SK-N-SH (cell line): Measurements from ENCODE around the gene RPL22. TPM values are rescaled to one million over a fixed set of nuclear protein-coding genes. Genes with fewer than 3 reads are reported as not detected.

Source experiments
- CTCF ChIA-PET: fragments of 300-600, 350-600 bp; formaldehyde crosslinking; extraction: SDS; loops from one replicate; lab custom pipeline; 2021; lab: Yijun Ruan, JAX
- POLR2A ChIA-PET: fragments of 350-600 bp; sonication (Branson Sonifier 250); formaldehyde crosslinking; extraction: SDS; loops from one replicate; lab custom pipeline; 2020; ENCODE audit warnings: antibody characterized with exemption, inconsistent platforms; lab: Yijun Ruan, JAX
- DNase-seq: peaks from one replicate; pipeline ENCODE4 v3.0.0; 2012
- H2AFZ ChIP-seq: fragments of 200-600 bp; sonication (generic); 2 replicates; pipeline ENCODE4 v1.8.1; 2016; ENCODE audit warnings: antibody characterized with exemption, mild to moderate bottlenecking, low read depth
- H3F3A ChIP-seq: fragments of 200-600 bp; sonication (generic); replicated peaks from 2 replicates; pipeline ENCODE3; 2016; ENCODE audit warnings: antibody characterized with exemption, mild to moderate bottlenecking; ENCODE audit not compliant: insufficient read depth
- H3K27ac ChIP-seq, 2 experiments: fragments of 200-500 bp in 1 of 2; fragments of 200-600 bp in 1 of 2; sonication (Bioruptor generic) in 1 of 2; sonication (generic), shearing (Covaris generic) in 1 of 2; 2 replicates each; pipeline versions ENCODE4 v1.5.1 to v1.6.1; 2014 to 2016; ENCODE audit warnings: low read depth in 2 of 2, inconsistent platforms in 1 of 2, low read length in 1 of 2, mild to moderate bottlenecking in 1 of 2, mixed read lengths in 1 of 2
- H3K27me3 ChIP-seq: fragments of 200-600 bp; sonication (generic), shearing (Covaris generic); 2 replicates; pipeline ENCODE4 v1.6.1; 2016; ENCODE audit warnings: mixed run types; ENCODE audit not compliant: insufficient read depth
- H3K36me3 ChIP-seq, 2 experiments: fragments of 200-500 bp in 1 of 2; fragments of 200-600 bp in 1 of 2; sonication (Bioruptor generic) in 1 of 2; sonication (generic) in 1 of 2; replicated peaks in 1 of 2; 2 replicates each; pipeline versions ENCODE3 to v1.5.1; 2014 to 2016; ENCODE audit warnings: low read length in 1 of 2, mild to moderate bottlenecking in 1 of 2; ENCODE audit not compliant: insufficient read depth in 2 of 2, control insufficient read depth in 1 of 2
- H3K4me1 ChIP-seq, 2 experiments: fragments of 200-500 bp in 1 of 2; fragments of 200-600 bp in 1 of 2; sonication (Bioruptor generic) in 1 of 2; sonication (generic), shearing (Covaris generic) in 1 of 2; 2 replicates each; pipeline versions ENCODE4 v1.5.1 to v1.6.1; 2014 to 2016; ENCODE audit warnings: low read depth in 1 of 2, low read length in 1 of 2, mixed run types in 1 of 2; ENCODE audit not compliant: insufficient read depth in 2 of 2, control insufficient read depth in 1 of 2
- H3K4me2 ChIP-seq: fragments of 200-600 bp; sonication (generic), shearing (Covaris generic); 2 replicates; pipeline ENCODE4 v1.6.1; 2017; ENCODE audit warnings: mixed run types
- H3K4me3 ChIP-seq, 2 experiments: fragments of 200-500 bp in 1 of 2; fragments of 200-600 bp in 1 of 2; sonication (Bioruptor generic) in 1 of 2; sonication (generic), shearing (Covaris generic) in 1 of 2; 2 replicates each; pipeline versions ENCODE4 v1.5.1 to v1.8.1; 2014 to 2016; ENCODE audit warnings: low read depth in 2 of 2, inconsistent platforms in 1 of 2, low read length in 1 of 2, mild to moderate bottlenecking in 1 of 2, mixed read lengths in 1 of 2, moderate library complexity in 1 of 2
- H3K79me2 ChIP-seq: fragments of 200-600 bp; sonication (generic); 2 replicates; pipeline ENCODE4 v1.8.1; 2017; ENCODE audit warnings: mild to moderate bottlenecking; ENCODE audit not compliant: insufficient read depth
- H3K9ac ChIP-seq: fragments of 200-600 bp; sonication (generic); 2 replicates; pipeline ENCODE4 v1.6.1; 2017; ENCODE audit warnings: mixed run types
- H3K9me2 ChIP-seq: fragments of 200-600 bp; sonication (generic); 2 replicates; pipeline ENCODE4 v1.6.1; 2017; ENCODE audit warnings: mixed run types
- H3K9me3 ChIP-seq: fragments of 200-600 bp; sonication (generic); 2 replicates; pipeline ENCODE4 v1.6.1; 2017; ENCODE audit warnings: mixed run types, mild to moderate bottlenecking, moderate library complexity
- H4K20me1 ChIP-seq: fragments of 200-600 bp; sonication (generic); 2 replicates; pipeline ENCODE4 v1.6.1; 2017; ENCODE audit warnings: mild to moderate bottlenecking, mixed run types; ENCODE audit not compliant: insufficient read depth
- CHD2 ChIP-seq: fragments of 150-350 bp; IDR thresholded peaks from 2 replicates; pipeline ENCODE4 v1.6.1; 2018; ENCODE audit warnings: low read length; ENCODE audit not compliant: partially characterized antibody
- CTCF ChIP-seq: fragments of 200-600 bp; sonication (generic); IDR thresholded peaks from 2 replicates; pipeline ENCODE4 v1.6.1; 2017; ENCODE audit warnings: antibody characterized with exemption, mild to moderate bottlenecking, moderate library complexity
- ELF1 ChIP-seq: IDR thresholded peaks from 2 replicates; pipeline ENCODE4 v1.4.0; 2012
- EP300 ChIP-seq, 2 experiments: IDR thresholded peaks; 2 replicates each; pipeline versions ENCODE4 v1.4.0 to v1.6.1; 2012; ENCODE audit warnings: borderline replicate concordance in 1 of 2, low read depth in 1 of 2, low read length in 1 of 2
- EZH2phosphoT487 ChIP-seq: fragments of 200-600 bp; sonication (generic); IDR thresholded peaks from 2 replicates; pipeline ENCODE4 v1.6.1; 2017; ENCODE audit warnings: low read depth, mixed run types, mild to moderate bottlenecking, antibody characterized with exemption, moderate library complexity, borderline replicate concordance
- FOSL2 ChIP-seq: IDR thresholded peaks from 2 replicates; pipeline ENCODE4 v1.4.0; 2012; ENCODE audit warnings: low read depth, mild to moderate bottlenecking, moderate library complexity, borderline replicate concordance
- IRF3 ChIP-seq: fragments of 150-350 bp; IDR thresholded peaks from 2 replicates; pipeline ENCODE4 v1.6.1; 2016; ENCODE audit warnings: mild to moderate bottlenecking, low read depth, low read length
- MAX ChIP-seq: IDR thresholded peaks from 2 replicates; pipeline ENCODE4 v1.4.0; 2012; ENCODE audit warnings: low read depth
- MXI1 ChIP-seq: IDR thresholded peaks from 2 replicates; pipeline ENCODE4 v1.6.1; 2012; ENCODE audit warnings: mild to moderate bottlenecking, low read depth, low read length, improper control_type of control experiment
- NFIC ChIP-seq: IDR thresholded peaks from 2 replicates; pipeline ENCODE4 v1.4.0; 2012; ENCODE audit warnings: borderline replicate concordance
- NRF1 ChIP-seq: IDR thresholded peaks from 2 replicates; pipeline ENCODE4 v1.6.1; 2012; ENCODE audit warnings: low read depth, mild to moderate bottlenecking, low read length
- RAD21 ChIP-seq: IDR thresholded peaks from 2 replicates; pipeline ENCODE4 v1.6.1; 2012; ENCODE audit warnings: mild to moderate bottlenecking, low read length
- RCOR1 ChIP-seq: fragments of 150-350 bp; IDR thresholded peaks from 2 replicates; pipeline ENCODE4 v1.6.1; 2017; ENCODE audit warnings: antibody characterized with exemption, low read length
- RXRA ChIP-seq: IDR thresholded peaks from 2 replicates; pipeline ENCODE4 v1.4.0; 2012; ENCODE audit warnings: low read depth, mild to moderate bottlenecking, borderline replicate concordance
- SIN3A ChIP-seq: IDR thresholded peaks from 2 replicates; pipeline ENCODE4 v1.6.1; 2012; ENCODE audit warnings: low read depth, mild to moderate bottlenecking, low read length, moderate library complexity, borderline replicate concordance
- SMC3 ChIP-seq: IDR thresholded peaks from 2 replicates; pipeline ENCODE4 v1.6.1; 2012; ENCODE audit warnings: low read depth, low read length, improper control_type of control experiment
- TCF12 ChIP-seq: IDR thresholded peaks from 2 replicates; pipeline ENCODE4 v1.4.0; 2012
- TEAD4 ChIP-seq: IDR thresholded peaks from 2 replicates; pipeline ENCODE4 v1.4.0; 2012; ENCODE audit warnings: mild to moderate bottlenecking, borderline replicate concordance; ENCODE audit not compliant: insufficient read depth
- USF1 ChIP-seq: IDR thresholded peaks from 2 replicates; pipeline ENCODE4 v1.4.0; 2012; ENCODE audit warnings: low read depth, borderline replicate concordance
- USF2 ChIP-seq: fragments of 150-350 bp; IDR thresholded peaks from 2 replicates; pipeline ENCODE4 v1.6.1; 2017; ENCODE audit warnings: antibody characterized with exemption, low read length, low read depth, borderline replicate concordance
- WGBS: methylation state at CpG from one replicate; pipeline ENCODE4 v1.1.6; 2017; ENCODE audit warnings: low lambda C conversion rate; 5-methylcytosine and 5-hydroxymethylcytosine counted together
- polyA plus RNA-seq, 3 experiments: library from polyadenylated mRNA; depleted of rRNA; stranded (reverse); fragments of >200 nt; gene quantifications; 2 replicates each; pipeline ENCODE4 v1.2.3, GENCODE V29; 2012

The RPL22 gene
- polyA plus RNA-seq, 1 of the 3 experiments (the other 2 are of a cell fraction), result 140 TPM

GRCh38 chr1:6239950-6240768 lies 40.8 kb upstream of the RPL22 start:
- no peak for DNase-seq
- Histone ChIP-seq H2AFZ (no peak overlapping the region), H3K36me3 (no peaks in the 10 kb centered on the region), H3K4me1 (peaks cover 0 to under 1% of the 10 kb centered on the region in 2 experiments; a peak in 1 of 4 replicates), H3K9ac (no peak overlapping the region), H3F3A (no peaks in the 10 kb centered on the region), H3K4me3 (no peak overlapping the region), H3K79me2 (peaks cover 3% of the 10 kb centered on the region), H4K20me1 (no peaks in the 10 kb centered on the region), H3K4me2 (no peak overlapping the region), H3K9me3 (no peaks in the 10 kb centered on the region), H3K27ac (no peak overlapping the region), H3K9me2 (no peaks in the 10 kb centered on the region), H3K27me3 (no peaks in the 10 kb centered on the region)
- 77% methylated on average over 17 of the region's 17 CpGs for WGBS
- CTCF ChIA-PET, result interaction anchor here (0.6 to 5.5 kb wide), 9 partner anchors 7 to 387 kb away, joined by 3 to 45 read pairs (median 4); no protein-coding TSS in a partner anchor
- no peak for TF ChIP-seq RXRA
- TF ChIP-seq MAX, result no peak
- TF ChIP-seq ELF1, result no peak
- TF ChIP-seq NRF1, result no peak
- no peak for TF ChIP-seq SIN3A
- no peak for TF ChIP-seq CHD2
- no peak for TF ChIP-seq RCOR1
- TF ChIP-seq EP300 (IDR thresholded peaks at IDR 0.05; ENCODE audit: borderline replicate concordance in 1 of 2, low read depth in 1 of 2, low read length in 1 of 2), result no peak
- TF ChIP-seq SMC3, result no peak
- TF ChIP-seq USF2, result no peak
- TF ChIP-seq USF1, result no peak
- no peak for TF ChIP-seq MXI1
- no peak for TF ChIP-seq EZH2phosphoT487
- no peak for TF ChIP-seq RAD21
- no peak for TF ChIP-seq CTCF
- no peak for TF ChIP-seq IRF3
- TF ChIP-seq TEAD4, result no peak
- no peak for TF ChIP-seq NFIC
- no peak for TF ChIP-seq TCF12
- TF ChIP-seq FOSL2, result no peak
- POLR2A ChIA-PET, result no interaction called here
